ENCODE measurements around the gene TATDN2.

TATDN2 gene

GRCh38 chr3:10299175-10299574, 50.9 kb downstream of the TATDN2 start:
- H3K4me1 ChIP-seq (ENCODE audit: insufficient read depth, low read length) = no peaks in the 10 kb centered on the region
- H3K27ac ChIP-seq (ENCODE audit: low read length) = no peak overlapping the region
- no peak overlapping the region for H3K4me3 ChIP-seq (ENCODE audit: low read length)
- H3K9ac ChIP-seq (ENCODE audit: low read depth, low read length) = no peak overlapping the region
- H3K36me3 ChIP-seq (ENCODE audit: insufficient read depth, low read depth, low read length) = peaks cover 63% of the 10 kb centered on the region
- no peaks in the 10 kb centered on the region for H3K9me3 ChIP-seq (ENCODE audit: insufficient read depth, low read depth, low read length)
- H3K27me3 ChIP-seq (ENCODE audit: insufficient read depth, low read length) = no peaks in the 10 kb centered on the region

- Histone ChIP-seq H3K4me3 (ENCODE audit: low read length) (no peak overlapping the region), H3K27me3 (ENCODE audit: insufficient read depth, low read length) (no peaks in the 10 kb centered on the region), H3K36me3 (ENCODE audit: insufficient read depth, low read depth, low read length) (peaks cover 67% of the 10 kb centered on the region), H3K27ac (ENCODE audit: low read length) (no peak overlapping the region), H3K9me3 (ENCODE audit: insufficient read depth, low read depth, low read length) (no peaks in the 10 kb centered on the region), H3K4me1 (ENCODE audit: insufficient read depth, low read length) (no peaks in the 10 kb centered on the region), H3K9ac (ENCODE audit: low read depth, low read length) (no peak overlapping the region)
These were observed 51.4 kb downstream of the TATDN2 start for GRCh38 chr3:10299679-10300078.

GRCh38 chr3:10300087-10300486, 51.8 kb downstream of the TATDN2 start:
- no peaks in the 10 kb centered on the region for H3K4me1 ChIP-seq (ENCODE audit: insufficient read depth, low read length)
- H3K27ac ChIP-seq (ENCODE audit: low read length) = no peak overlapping the region
- no peaks in the 10 kb centered on the region for H3K9me3 ChIP-seq (ENCODE audit: insufficient read depth, low read depth, low read length)
- H3K27me3 ChIP-seq (ENCODE audit: insufficient read depth, low read length) = no peaks in the 10 kb centered on the region
- H3K9ac ChIP-seq (ENCODE audit: low read depth, low read length) = no peak overlapping the region
- peaks cover 67% of the 10 kb centered on the region for H3K36me3 ChIP-seq (ENCODE audit: insufficient read depth, low read depth, low read length)
- no peak overlapping the region for H3K4me3 ChIP-seq (ENCODE audit: low read length)

- Histone ChIP-seq H3K9ac (ENCODE audit: low read depth, low read length) (no peak overlapping the region), H3K27ac (ENCODE audit: low read length) (no peak overlapping the region), H3K36me3 (ENCODE audit: insufficient read depth, low read depth, low read length) (peaks cover 93% of the 10 kb centered on the region), H3K27me3 (ENCODE audit: insufficient read depth, low read length) (no peaks in the 10 kb centered on the region), H3K4me3 (ENCODE audit: low read length) (no peak overlapping the region), H3K9me3 (ENCODE audit: insufficient read depth, low read depth, low read length) (no peaks in the 10 kb centered on the region), H3K4me1 (ENCODE audit: insufficient read depth, low read length) (no peaks in the 10 kb centered on the region)
These were observed 54.8 kb downstream of the TATDN2 start for GRCh38 chr3:10303105-10303504.

GRCh38 chr3:10303785-10304184, 55.5 kb downstream of the TATDN2 start:
- Histone ChIP-seq H3K9me3 (ENCODE audit: insufficient read depth, low read depth, low read length) (no peaks in the 10 kb centered on the region), H3K9ac (ENCODE audit: low read depth, low read length) (no peak overlapping the region), H3K27me3 (ENCODE audit: insufficient read depth, low read length) (no peaks in the 10 kb centered on the region), H3K4me3 (ENCODE audit: low read length) (no peak overlapping the region), H3K36me3 (ENCODE audit: insufficient read depth, low read depth, low read length) (peaks cover 97% of the 10 kb centered on the region), H3K27ac (ENCODE audit: low read length) (no peak overlapping the region), H3K4me1 (ENCODE audit: insufficient read depth, low read length) (no peaks in the 10 kb centered on the region)

- H3K36me3 ChIP-seq (ENCODE audit: insufficient read depth, low read depth, low read length) = peaks cover 94% of the 10 kb centered on the region
- no peaks in the 10 kb centered on the region for H3K4me1 ChIP-seq (ENCODE audit: insufficient read depth, low read length)
- no peak overlapping the region for H3K4me3 ChIP-seq (ENCODE audit: low read length)
- no peaks in the 10 kb centered on the region for H3K27me3 ChIP-seq (ENCODE audit: insufficient read depth, low read length)
- H3K27ac ChIP-seq (ENCODE audit: low read length) = no peak overlapping the region
- no peaks in the 10 kb centered on the region for H3K9me3 ChIP-seq (ENCODE audit: insufficient read depth, low read depth, low read length)
- no peak overlapping the region for H3K9ac ChIP-seq (ENCODE audit: low read depth, low read length)
These were observed 56.6 kb downstream of the TATDN2 start for GRCh38 chr3:10304905-10305304.

- Histone ChIP-seq H3K36me3 (ENCODE audit: insufficient read depth, low read depth, low read length) (peaks cover 94% of the 10 kb centered on the region), H3K4me1 (ENCODE audit: insufficient read depth, low read length) (no peaks in the 10 kb centered on the region), H3K27ac (ENCODE audit: low read length) (no peak overlapping the region), H3K9ac (ENCODE audit: low read depth, low read length) (no peak overlapping the region), H3K4me3 (ENCODE audit: low read length) (no peak overlapping the region), H3K9me3 (ENCODE audit: insufficient read depth, low read depth, low read length) (no peaks in the 10 kb centered on the region), H3K27me3 (ENCODE audit: insufficient read depth, low read length) (no peaks in the 10 kb centered on the region)
These were observed 57.2 kb downstream of the TATDN2 start for GRCh38 chr3:10305331-10305902.

- H3K9me3 ChIP-seq (ENCODE audit: insufficient read depth, low read depth, low read length) = no peaks in the 10 kb centered on the region
- no peaks in the 10 kb centered on the region for H3K27me3 ChIP-seq (ENCODE audit: insufficient read depth, low read length)
- peaks cover 94% of the 10 kb centered on the region for H3K36me3 ChIP-seq (ENCODE audit: insufficient read depth, low read depth, low read length)
These were observed 57.9 kb downstream of the TATDN2 start for GRCh38 chr3:10306156-10306555.

GRCh38 chr3:10308678-10309077, 60.4 kb downstream of the TATDN2 start:
- peaks cover 94% of the 10 kb centered on the region for H3K36me3 ChIP-seq (ENCODE audit: insufficient read depth, low read depth, low read length)
- H3K4me1 ChIP-seq (ENCODE audit: insufficient read depth, low read length) = no peaks in the 10 kb centered on the region
- H3K27me3 ChIP-seq (ENCODE audit: insufficient read depth, low read length) = no peaks in the 10 kb centered on the region
- no peak overlapping the region for H3K9ac ChIP-seq (ENCODE audit: low read depth, low read length)
- H3K4me3 ChIP-seq (ENCODE audit: low read length) = no peak overlapping the region
- H3K27ac ChIP-seq (ENCODE audit: low read length) = no peak overlapping the region
- no peaks in the 10 kb centered on the region for H3K9me3 ChIP-seq (ENCODE audit: insufficient read depth, low read depth, low read length)

More at GRCh38 chr3:10306156-10306555, 57.9 kb downstream of the TATDN2 start:
- Histone ChIP-seq H3K9ac (ENCODE audit: low read depth, low read length) (no peak overlapping the region), H3K4me3 (ENCODE audit: low read length) (no peak overlapping the region), H3K4me1 (ENCODE audit: insufficient read depth, low read length) (no peaks in the 10 kb centered on the region), H3K27ac (ENCODE audit: low read length) (no peak overlapping the region)

GRCh38 chr3:10309736-10310135, 61.5 kb downstream of the TATDN2 start:
- Histone ChIP-seq H3K4me3 (ENCODE audit: low read length) (no peak overlapping the region), H3K36me3 (ENCODE audit: insufficient read depth, low read depth, low read length) (peaks cover 93% of the 10 kb centered on the region), H3K9ac (ENCODE audit: low read depth, low read length) (no peak overlapping the region), H3K27me3 (ENCODE audit: insufficient read depth, low read length) (no peaks in the 10 kb centered on the region), H3K4me1 (ENCODE audit: insufficient read depth, low read length) (no peaks in the 10 kb centered on the region), H3K27ac (ENCODE audit: low read length) (no peak overlapping the region), H3K9me3 (ENCODE audit: insufficient read depth, low read depth, low read length) (no peaks in the 10 kb centered on the region)

- Histone ChIP-seq H3K9me3 (ENCODE audit: insufficient read depth, low read depth, low read length) (no peaks in the 10 kb centered on the region), H3K27ac (ENCODE audit: low read length) (no peak overlapping the region), H3K4me3 (ENCODE audit: low read length) (no peak overlapping the region), H3K4me1 (ENCODE audit: insufficient read depth, low read length) (no peaks in the 10 kb centered on the region), H3K27me3 (ENCODE audit: insufficient read depth, low read length) (no peaks in the 10 kb centered on the region), H3K9ac (ENCODE audit: low read depth, low read length) (no peak overlapping the region), H3K36me3 (ENCODE audit: insufficient read depth, low read depth, low read length) (peaks cover 92% of the 10 kb centered on the region)
These were observed 62.3 kb downstream of the TATDN2 start for GRCh38 chr3:10310578-10310977.

- Histone ChIP-seq H3K9ac (ENCODE audit: low read depth, low read length) (no peak overlapping the region), H3K4me1 (ENCODE audit: insufficient read depth, low read length) (no peaks in the 10 kb centered on the region), H3K27me3 (ENCODE audit: insufficient read depth, low read length) (no peaks in the 10 kb centered on the region), H3K36me3 (ENCODE audit: insufficient read depth, low read depth, low read length) (peaks cover 93% of the 10 kb centered on the region), H3K4me3 (ENCODE audit: low read length) (no peak overlapping the region), H3K9me3 (ENCODE audit: insufficient read depth, low read depth, low read length) (no peaks in the 10 kb centered on the region), H3K27ac (ENCODE audit: low read length) (no peak overlapping the region)
These were observed 63.5 kb downstream of the TATDN2 start for GRCh38 chr3:10311710-10312109.
